Measurements from ENCODE around the gene PAPPA. TPM values are rescaled to one million over a fixed set of nuclear protein-coding genes. Genes with fewer than 3 reads are reported as not detected.

PAPPA gene
- total RNA-seq, 1 experiment from 2014 or later, result 0.17 TPM

- no peak overlapping the region for H2BK5ac ChIP-seq (ENCODE audit: insufficient read length, low read length)
- TF ChIP-seq CTCF (conservative IDR thresholded peaks at IDR 0.05), result no peak
- H3K79me1 ChIP-seq (ENCODE audit: insufficient read depth, low read depth, low read length, poor library complexity, severe bottlenecking), result no peaks in the 10 kb centered on the region
- no peak overlapping the region for H3K27ac ChIP-seq (ENCODE audit: insufficient read length, low read depth, low read length)
- H3K23me2 ChIP-seq (ENCODE audit: insufficient read length, low read depth, low read length, poor library complexity, severe bottlenecking), result no peaks in the 10 kb centered on the region
- H2AK5ac ChIP-seq (ENCODE audit: insufficient read length, low read length), result no peak overlapping the region
- no peaks in the 10 kb centered on the region for H3K79me2 ChIP-seq (ENCODE audit: insufficient read depth, low read length)
- WGBS (ENCODE audit: extremely low coverage, insufficient read length, low lambda C conversion rate), result no CpG with 5 or more reads among the region's 5 CpGs
- no peaks in the 10 kb centered on the region for H3K9me3 ChIP-seq (ENCODE audit: control insufficient read depth, low read depth, low read length)
- no peak overlapping the region for H3K56ac ChIP-seq (ENCODE audit: insufficient read length, low read depth, low read length)
- H2AFZ ChIP-seq (ENCODE audit: low read length), result no peak overlapping the region
- H4K8ac ChIP-seq (replicated peaks; ENCODE audit: insufficient read length, low read depth, low read length), result no peak overlapping the region
- DNase-seq, result no peak
- no peaks in the 10 kb centered on the region; a peak in 1 of 4 replicates for H3K4me1 Mint-ChIP-seq
- H3K18ac ChIP-seq (ENCODE audit: insufficient read length, low read depth, low read length), result no peak overlapping the region
- no peak overlapping the region for H3K14ac ChIP-seq (ENCODE audit: insufficient read depth, low read length)
- no peak overlapping the region for H2BK12ac ChIP-seq (ENCODE audit: insufficient read length, low read depth, low read length)
- no peaks in the 10 kb centered on the region for H3K36me3 Mint-ChIP-seq (ENCODE audit: insufficient read depth in 1 of 3, low read depth in 3 of 3)
- no peak overlapping the region for H2BK120ac ChIP-seq (ENCODE audit: low read depth, low read length, poor library complexity, severe bottlenecking)
- no peak overlapping the region for H3K4me3 Mint-ChIP-seq
- H3K23ac ChIP-seq (ENCODE audit: insufficient read length, low read depth, low read length), result no peak overlapping the region
- no peak overlapping the region for H3T11ph ChIP-seq (ENCODE audit: low read length)
- H4K20me1 ChIP-seq (ENCODE audit: control insufficient read depth, insufficient read depth, insufficient read length), result no peaks in the 10 kb centered on the region
- no peaks in the 10 kb centered on the region for H3K27me3 ChIP-seq (ENCODE audit: insufficient read depth, low read length)
- no peak overlapping the region for H2BK20ac ChIP-seq (ENCODE audit: low read depth, low read length, poor library complexity, severe bottlenecking)
- H3K4ac ChIP-seq (ENCODE audit: low read depth, low read length), result no peak overlapping the region
- no peaks in the 10 kb centered on the region for H3K4me1 ChIP-seq (ENCODE audit: insufficient read depth, low read length)
- H3K9me3 Mint-ChIP-seq, result no peaks in the 10 kb centered on the region
- H4K91ac ChIP-seq (ENCODE audit: insufficient read length, low read depth, low read length), result no peak overlapping the region
- peaks cover 7% of the 10 kb centered on the region for H3K27me3 Mint-ChIP-seq (ENCODE audit: low read depth)
- no peak overlapping the region for H3K9ac ChIP-seq (ENCODE audit: extremely low read depth, insufficient read length, low read length)
- H3K4me2 ChIP-seq (ENCODE audit: insufficient read depth, insufficient read length, low read length), result no peak overlapping the region
- H3K27ac Mint-ChIP-seq, result no peak overlapping the region
- H2BK15ac ChIP-seq (ENCODE audit: low read depth, low read length), result no peak overlapping the region
- no peak overlapping the region for H4K5ac ChIP-seq (ENCODE audit: insufficient read length, low read depth, low read length)
Observed at GRCh38 chr9:116142706-116143492, 10.7 kb upstream of the PAPPA start.

Data from H9 (cell line).